ENCODE data around the gene BAK1.
"Not testable (repeated sequence)": the region's sequence is repeated elsewhere in the genome, so short reads cannot be mapped to it uniquely, and the experiment has no call there.

BAK1 gene

GRCh38 chr6:33607126-33607783, 27.2 kb upstream of the BAK1 start:
- DNase-seq: no peak

GRCh38 chr6:33606642-33607041, 26.6 kb upstream of the BAK1 start:
- no peak for DNase-seq

- no peak for DNase-seq
Measured at GRCh38 chr6:33604941-33605854, 25.1 kb upstream of the BAK1 start.

GRCh38 chr6:33602180-33602579, 22.1 kb upstream of the BAK1 start:
- no peak for DNase-seq

- no peak for DNase-seq
Measured at GRCh38 chr6:33600761-33601160, 20.7 kb upstream of the BAK1 start.

- no peak for DNase-seq
Measured at GRCh38 chr6:33599413-33599938, 19.4 kb upstream of the BAK1 start.

- no peak for DNase-seq
Measured at GRCh38 chr6:33597551-33598322, 17.7 kb upstream of the BAK1 start.

- DNase-seq: not testable (repeated sequence)
Measured at GRCh38 chr6:33596894-33597293, 16.8 kb upstream of the BAK1 start.

GRCh38 chr6:33595001-33595846, 15.1 kb upstream of the BAK1 start:
- no peak for DNase-seq

- DNase-seq: no peak
Measured at GRCh38 chr6:33593414-33593727, 13.3 kb upstream of the BAK1 start.

- DNase-seq: peak; percentile 42
Measured at GRCh38 chr6:33592595-33593413, 12.7 kb upstream of the BAK1 start.

GRCh38 chr6:33592280-33592594, 12.2 kb upstream of the BAK1 start:
- no peak for DNase-seq

GRCh38 chr6:33591424-33592032, 11.5 kb upstream of the BAK1 start:
- DNase-seq: no peak

- no peak for DNase-seq
Measured at GRCh38 chr6:33590531-33591198, 10.6 kb upstream of the BAK1 start.

- no peak for DNase-seq
Measured at GRCh38 chr6:33589731-33590530, 9.9 kb upstream of the BAK1 start.

- DNase-seq: no peak
Measured at GRCh38 chr6:33589392-33589730, 9.3 kb upstream of the BAK1 start.

- DNase-seq: no peak
Measured at GRCh38 chr6:33588894-33589293, 8.8 kb upstream of the BAK1 start.

- no peak for DNase-seq
Measured at GRCh38 chr6:33587529-33587928, 7.5 kb upstream of the BAK1 start.

- DNase-seq: no peak
Measured at GRCh38 chr6:33586108-33586640, 6.1 kb upstream of the BAK1 start.

All from stimulated activated CD4-positive, alpha-beta T cell treated with anti-CD3 and anti-CD28 coated beads, Interleukin-12 subunit alpha, Interleukin-12 subunit beta, amount 100 ng/mL, for 4 hours (primary cell).